Measurements from ENCODE around the gene OTUD7B. TPM values are rescaled to one million over a fixed set of nuclear protein-coding genes. Genes with fewer than 3 reads are reported as not detected.
A peak's percentile ranks its signal among the peaks of the same experiment; 100 is the strongest.
"Not testable (repeated sequence)": the region's sequence is repeated elsewhere in the genome, so short reads cannot be mapped to it uniquely, and the experiment has no call there.

The OTUD7B gene
- total and polyA plus RNA-seq, 9 of the 15 experiments (the other 6 are each of a cell fraction or from before 2014, with no cell fraction given), result 0.96 to 18.8 (median 7.4) TPM

GRCh38 chr1:149938668-149939003 is 71.9 kb downstream of the OTUD7B start:
- in situ Hi-C loops (cut with MboI); ATAC-seq; H3K36me3 ChIP-seq (ENCODE audit: control insufficient read depth, insufficient read depth, low read length); H3K79me2 ChIP-seq (ENCODE audit: control insufficient read depth, insufficient read depth, low read length); CTCF ChIA-PET (ENCODE audit: low intra/inter-chr PET ratio); DNase-seq (ENCODE audit: extremely low read depth in 1 of 4, low spot score in 3 of 4); H4K20me1 ChIP-seq (replicated peaks; ENCODE audit: control insufficient read depth, insufficient read depth, low read length); H3K9me3 ChIP-seq (replicated peaks; ENCODE audit: control insufficient read depth, insufficient read depth, low read depth, low read length); H3K9me1 ChIP-seq (ENCODE audit: control insufficient read depth, insufficient read depth, low read length); H3K27me3 ChIP-seq (ENCODE audit: control insufficient read depth in 2 of 2, insufficient read depth in 2 of 2, low read length in 2 of 2); FAIRE-seq; BruUV-seq (replicated peaks): not testable (repeated sequence)
- Histone ChIP-seq H3K4me1 (replicated peaks in 1 of 2; ENCODE audit: control insufficient read depth in 2 of 2, insufficient read depth in 2 of 2, low read length in 2 of 2) (peaks cover 23 to 39% of the 10 kb centered on the region in 2 experiments), H3K27ac (ENCODE audit: extremely low read depth, low read depth, low read length) (peak overlapping the region; percentile 80), H2AFZ (ENCODE audit: low read depth, low read length) (peak overlapping the region; percentile 74), H3K9ac (ENCODE audit: insufficient read depth in 1 of 2, low read depth in 2 of 2, low read length in 2 of 2) (peak overlapping the region; percentile 24 to 52; a peak in 3 of 4 replicates), H3K4me2 (ENCODE audit: insufficient read depth, low read length) (peak overlapping the region; percentile 76), H3K4me3 (peak overlapping the region; percentile 27; the same call in 1 of the 2 replicates)
- intact Hi-C loops (cut with micrococcal nuclease), result loop anchor here (1.0 kb wide), 1 partner anchor 50 kb away; no protein-coding TSS in a partner anchor
- WGBS (ENCODE audit: insufficient coverage, low coverage, missing lambda C conversion rate), result 4% methylated on average over 5 of the region's 13 CpGs
- POLR2A ChIA-PET, result interaction anchor here (0.6 to 2.7 kb wide), 4 partner anchors 10 to 96 kb away, joined by 3 to 29 read pairs (median 12); partner anchors contain the start of gene SF3B4
- peak; percentile 80 for TF ChIP-seq ZNF384 (IDR thresholded peaks at IDR 0.05; ENCODE audit: low read depth, low read length)
- peak; percentile 33; the same call in 1 of the 2 replicates for TF ChIP-seq CUX1 (CRISPR knock-in tag; IDR thresholded peaks at IDR 0.05)

All from K562 (cell line).